Left colon (tissue), 2 donors: ENCODE data around the gene TOR2A. TPM values are rescaled to one million over a fixed set of nuclear protein-coding genes. Genes with fewer than 3 reads are reported as not detected.

Experiments
- ATAC-seq: fragments of 200-7000 bp; cut with Tn5 transposase; one replicate; pipeline ENCODE4 v1.9.1; 2020; ENCODE audit warnings: mild to moderate bottlenecking, moderate library complexity
- DNase-seq, 2 donors: peaks; one replicate each; pipeline ENCODE4 v3.0.0-alpha.2; 2020
- intact Hi-C, 2 donors: fragments of 100-400 bp; cut with DNase I in 1 of 2; cut with micrococcal nuclease in 1 of 2; formaldehyde crosslinking; loops; one replicate each; pipeline versions ENCODE4 v1.11.2 to v1.14.0; 2022; cut with DNase I, micrococcal nuclease
- total RNA-seq, 2 donors: library from RNA; stranded (reverse); fragmentation: NEBNext Ultra II Directional; extraction: Animal tissue kit (Norgen Biotek cat#: 25700); gene quantifications; one replicate each; pipeline ENCODE4 v1.2.1, GENCODE V29; 2021
- donor health status: DM: no; HTN: no; CAD: no.
- donor health status: DM: yes; HTN: yes; CAD: no.

Gene TOR2A
- total RNA-seq, 2 donors from 2014 or later, result 32.0 to 32.7 TPM

DNA sequence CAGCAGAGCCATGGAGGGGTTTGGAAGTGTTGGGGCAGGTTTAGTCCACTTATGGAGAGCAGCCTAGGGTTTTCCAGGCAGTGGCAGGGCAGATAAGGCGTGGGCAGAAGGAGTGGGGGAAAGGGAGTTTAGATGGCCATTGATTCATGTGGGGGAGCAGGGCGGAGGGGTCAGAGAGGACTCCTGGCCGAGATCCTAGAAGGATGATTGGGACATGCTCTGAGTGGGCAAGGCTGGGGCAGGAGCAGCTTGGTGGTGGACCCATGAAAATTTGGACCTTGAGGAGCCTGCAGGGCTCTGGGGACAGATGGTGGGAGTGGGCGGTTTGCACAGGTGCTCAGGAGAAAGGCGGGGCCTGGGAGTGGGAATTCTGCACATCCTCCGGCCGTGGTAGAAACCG lies 18.1 kb upstream of the TOR2A start:
- DNase-seq, result no peak
- intact Hi-C loops, result no loop called here
- no peak for ATAC-seq

GRCh38 chr9:127751269-127752054 lies 16.4 kb upstream of the TOR2A start:
- ATAC-seq (peak; percentile 63), DNase-seq (peak in 1 of 2 donors; percentile 45)
- intact Hi-C loops, result no loop called here

DNA sequence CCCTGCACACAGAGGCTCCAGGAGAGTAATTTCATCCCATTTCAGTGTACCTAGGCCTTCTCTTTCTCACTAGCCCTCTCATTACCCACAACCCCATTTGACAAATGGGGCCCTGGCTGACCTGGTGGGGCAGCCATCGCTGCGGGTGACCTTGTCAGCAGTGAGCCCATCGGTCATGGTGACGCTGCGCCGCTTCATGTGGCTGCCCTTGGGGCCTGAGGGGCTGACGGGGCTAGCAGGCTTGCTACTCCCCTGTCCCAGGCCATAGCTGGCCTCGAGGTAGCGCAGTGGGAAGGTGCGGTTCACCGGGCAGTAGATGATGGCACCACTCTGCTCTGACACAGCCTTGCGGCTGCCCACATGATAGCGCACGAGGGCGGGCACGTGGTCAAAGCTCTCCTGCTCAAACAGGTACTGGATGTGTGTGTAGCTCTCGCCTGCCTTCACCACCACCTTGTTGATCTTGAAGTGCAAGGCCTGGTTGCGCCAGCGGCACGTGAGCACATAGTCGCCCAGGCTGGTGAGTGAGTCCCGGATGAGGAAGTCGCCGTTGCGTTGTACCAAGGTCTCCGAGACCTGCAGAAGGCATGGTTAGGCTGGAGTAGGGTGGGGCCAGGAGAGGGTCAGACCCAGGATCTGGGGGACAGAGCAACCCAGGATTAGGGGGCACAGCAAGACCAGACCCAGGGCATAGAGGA lies 14.1 kb upstream of the TOR2A start:
- ATAC-seq (no peak), DNase-seq (no peak)
- intact Hi-C loops, result no loop called here

DNA sequence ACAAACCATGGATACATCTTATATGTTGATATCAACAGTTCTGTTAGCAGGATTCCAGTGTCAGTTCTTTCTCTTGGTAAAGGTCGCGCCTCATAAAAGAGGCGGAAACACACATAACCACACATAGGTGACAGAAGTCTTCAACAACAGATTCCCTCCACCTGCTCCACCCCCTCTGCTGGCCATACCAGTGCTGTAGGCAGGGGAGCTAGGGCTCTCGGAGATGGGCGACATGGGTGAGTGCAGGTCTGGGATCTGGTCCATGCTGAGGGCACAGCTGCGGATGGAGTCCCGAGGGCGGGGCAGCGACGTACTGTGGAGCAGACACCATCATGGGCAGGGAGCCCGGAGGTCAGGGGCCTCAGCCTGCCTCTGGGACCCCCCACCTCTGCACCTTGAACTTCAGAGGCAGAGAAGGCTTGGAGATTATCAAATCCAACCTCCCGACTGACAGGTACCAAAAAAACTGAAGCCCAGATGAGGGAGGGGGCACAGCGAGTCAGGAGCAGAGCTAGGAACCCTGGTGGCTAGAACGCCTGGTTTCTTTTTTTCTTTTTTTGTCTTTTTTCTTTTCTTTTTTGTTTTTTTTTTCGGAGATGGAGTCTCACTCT lies 12.0 kb upstream of the TOR2A start:
- intact Hi-C loops, result no loop called here
- no peak for ATAC-seq
- no peak for DNase-seq

DNA sequence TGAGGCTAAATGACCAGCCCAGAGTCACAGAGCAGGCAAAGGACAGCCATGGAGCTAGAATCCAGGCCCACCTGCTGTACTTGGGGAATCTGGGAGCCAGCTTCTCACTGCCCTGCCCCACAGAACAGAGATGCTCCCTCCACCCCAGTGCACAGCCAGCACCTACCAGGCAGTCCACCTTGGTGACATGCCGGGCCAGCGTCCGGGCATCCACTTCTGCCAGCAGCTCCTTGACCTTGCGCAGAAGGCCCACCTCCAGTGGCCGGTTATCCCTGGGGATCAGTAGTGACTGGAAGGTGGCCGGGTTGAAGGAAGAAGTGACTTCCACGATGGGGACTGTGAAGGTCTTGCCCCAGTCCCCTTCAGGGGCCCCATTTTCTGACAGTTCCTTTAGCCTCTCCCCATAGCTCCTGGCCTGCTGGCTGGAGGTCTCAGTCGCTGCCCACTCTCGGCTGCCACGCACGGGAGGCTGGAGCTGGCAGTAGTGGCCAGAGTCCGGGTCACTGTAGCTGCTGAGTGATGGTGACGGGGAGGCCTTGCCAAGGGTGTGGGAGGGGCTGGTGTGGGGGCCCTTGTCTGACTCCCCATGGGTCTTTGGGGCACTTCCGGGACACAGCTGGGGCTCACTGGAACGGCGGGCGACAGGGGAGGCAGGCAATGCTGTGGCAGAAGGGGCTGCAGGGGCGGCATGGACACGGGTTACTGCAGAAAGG lies 9.5 kb upstream of the TOR2A start:
- ATAC-seq (no peak), DNase-seq (no peak)
- intact Hi-C loops, result no loop called here

DNA sequence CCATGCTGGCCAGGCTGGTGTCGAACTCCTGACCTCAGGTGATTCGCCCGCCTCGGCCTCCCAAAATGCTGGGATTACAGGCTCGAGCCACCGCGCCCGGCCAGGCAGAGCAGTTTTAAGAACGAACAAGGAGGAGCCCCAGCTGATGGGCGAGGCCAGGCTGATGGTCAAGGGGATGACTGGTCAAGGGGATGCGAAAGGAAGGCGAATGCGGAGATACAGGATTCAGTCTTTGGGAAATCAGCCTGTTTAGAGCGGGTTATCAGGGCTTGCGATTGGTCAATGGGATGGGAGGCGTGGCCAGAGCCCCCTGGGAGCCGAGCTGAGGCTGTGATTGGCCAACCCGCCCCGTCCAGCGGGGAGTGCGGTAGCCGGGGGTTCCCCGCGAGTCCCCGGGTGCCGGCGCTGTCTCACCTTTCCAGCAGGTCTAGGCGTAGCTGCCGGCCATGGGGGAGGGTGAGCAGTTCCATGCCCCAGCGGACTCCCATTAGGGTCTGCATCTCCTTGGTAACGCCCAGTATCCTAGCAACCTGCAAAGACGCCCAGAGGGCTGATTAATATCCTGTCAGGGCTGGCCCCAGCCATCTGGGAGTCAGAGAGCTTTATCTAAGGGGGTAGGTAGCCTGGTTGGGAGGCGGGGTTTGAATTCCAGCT lies 7.5 kb upstream of the TOR2A start:
- ATAC-seq (peak; percentile 3), DNase-seq (no peak)
- intact Hi-C loops, result no loop called here

GRCh38 chr9:127741831-127742434 lies 6.8 kb upstream of the TOR2A start:
- DNase-seq, result peak; percentile 65 to 70
- peak; percentile 58 for ATAC-seq
- intact Hi-C loops, result no loop called here

DNA sequence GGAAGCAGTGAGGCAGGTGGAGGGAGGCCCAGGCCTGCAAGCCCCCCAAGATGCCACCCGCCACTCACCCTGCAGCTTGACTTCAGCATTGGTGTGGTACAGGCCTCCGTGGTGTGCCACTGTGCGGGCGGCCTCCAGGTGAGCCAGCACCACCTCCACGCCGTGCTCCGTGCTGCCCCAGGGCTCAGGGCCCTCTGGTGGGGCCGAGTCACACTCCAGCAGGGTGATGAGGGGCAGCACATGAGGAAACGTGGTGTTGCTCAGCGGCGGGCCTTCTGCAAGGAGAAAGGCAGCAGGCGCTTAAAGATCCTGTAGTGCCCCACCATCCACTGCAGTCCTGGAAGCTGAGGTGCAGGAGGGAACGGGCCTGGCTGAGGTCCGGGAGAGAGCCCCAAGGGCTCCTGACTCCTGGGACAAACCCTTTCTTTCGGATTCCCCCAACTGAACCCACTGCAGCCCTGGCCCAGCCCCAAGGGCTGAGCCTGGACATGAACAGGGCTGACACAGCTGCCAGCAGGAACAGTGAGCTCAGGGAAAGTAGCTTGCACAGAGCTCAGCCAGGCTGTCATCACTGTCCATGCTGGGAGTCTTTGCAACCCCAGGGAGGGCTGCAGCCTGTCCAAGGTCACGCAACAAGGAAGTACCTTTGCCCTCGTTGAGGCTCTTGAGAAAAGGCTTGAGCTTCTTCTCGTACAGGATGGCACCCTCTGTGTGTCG lies 4.7 kb upstream of the TOR2A start:
- no peak for ATAC-seq
- intact Hi-C loops, result loop anchor here in 1 of 2 donors (5.0 to 10.0 kb wide), 3 partner anchors 43 to 235 kb away; no protein-coding TSS in a partner anchor
- no peak for DNase-seq

- intact Hi-C loops, result loop anchor here in 1 of 2 donors (5.0 to 10.0 kb wide), 3 partner anchors 44 to 234 kb away; no protein-coding TSS in a partner anchor
- ATAC-seq (no peak), DNase-seq (no peak)
Measured at GRCh38 chr9:127738666-127739065, 3.6 kb upstream of the TOR2A start.

- ATAC-seq, result no peak
Measured at GRCh38 chr9:127735530-127736185, 564 bp upstream of the TOR2A start.

DNA sequence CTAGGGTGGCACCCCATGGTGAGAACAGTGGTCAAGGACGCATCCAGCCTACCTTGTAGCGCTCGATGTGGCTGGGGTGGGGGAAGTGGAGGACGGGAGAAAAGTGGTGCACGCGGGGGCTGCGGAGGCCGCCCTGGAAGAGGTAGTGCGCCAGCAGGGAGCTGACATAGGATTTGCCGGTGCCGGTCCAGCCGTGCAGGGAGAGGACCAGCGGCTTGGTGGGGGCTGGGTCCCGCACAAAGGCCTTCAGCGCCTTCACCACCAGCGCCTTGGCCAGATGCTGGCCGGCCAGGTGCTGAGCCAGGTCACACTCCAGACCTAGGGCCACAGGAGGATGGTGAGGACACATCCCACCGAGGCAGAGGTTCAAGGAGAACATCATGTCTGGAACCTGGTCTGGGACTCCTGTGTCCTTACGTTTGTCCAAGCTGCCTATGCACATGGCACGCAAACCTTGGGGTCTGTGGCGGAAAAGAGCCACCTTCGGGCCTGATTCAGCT lies 797 bp downstream of the TOR2A start:
- no peak for ATAC-seq
- intact Hi-C loops, result loop anchor here (5.0 to 10.0 kb wide), 3 partner anchors 142 to 229 kb away; no protein-coding TSS in a partner anchor

More at GRCh38 chr9:127735530-127736185, 564 bp upstream of the TOR2A start:
- no peak for DNase-seq
- intact Hi-C loops, result loop anchor here in 1 of 2 donors (5.0 to 10.0 kb wide), 3 partner anchors 47 to 231 kb away; no protein-coding TSS in a partner anchor

GRCh38 chr9:127733614-127734013 lies 1.5 kb downstream of the TOR2A start:
- DNase-seq (no peak), ATAC-seq (no peak)
- intact Hi-C loops, result loop anchor here (5.0 to 10.0 kb wide), 3 partner anchors 141 to 229 kb away; no protein-coding TSS in a partner anchor

More for the DNA sequence above, 797 bp downstream of the TOR2A start:
- DNase-seq, result no peak

DNA sequence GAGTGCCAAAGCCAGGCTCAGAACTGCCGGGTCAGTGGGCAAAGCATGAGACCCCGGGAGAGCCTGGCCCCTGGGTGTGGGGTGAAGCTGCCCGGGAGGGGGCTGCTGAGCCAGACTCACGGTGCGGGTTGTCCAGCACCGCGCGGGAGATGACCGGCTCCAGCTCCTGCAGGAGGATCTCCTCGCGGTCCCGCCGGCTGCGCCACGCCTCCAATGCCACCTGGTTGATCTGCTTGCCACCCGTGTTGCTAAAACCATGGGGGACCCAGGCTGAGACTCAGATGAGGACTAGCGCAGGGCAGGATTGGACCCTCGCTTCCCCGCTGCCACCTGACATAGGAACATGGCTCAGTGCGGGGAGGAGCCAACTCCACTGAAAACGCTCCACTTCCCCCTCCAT lies 2.6 kb downstream of the TOR2A start:
- no peak for ATAC-seq
- intact Hi-C loops, result loop anchor here (5.0 to 10.0 kb wide), 3 partner anchors 140 to 228 kb away; no protein-coding TSS in a partner anchor
- DNase-seq, result no peak

- ATAC-seq, result no peak
- intact Hi-C loops, result loop anchor here (5.0 to 10.0 kb wide), 3 partner anchors 140 to 227 kb away; no protein-coding TSS in a partner anchor
- no peak for DNase-seq
Measured at GRCh38 chr9:127731938-127732337, 3.2 kb downstream of the TOR2A start.

DNA sequence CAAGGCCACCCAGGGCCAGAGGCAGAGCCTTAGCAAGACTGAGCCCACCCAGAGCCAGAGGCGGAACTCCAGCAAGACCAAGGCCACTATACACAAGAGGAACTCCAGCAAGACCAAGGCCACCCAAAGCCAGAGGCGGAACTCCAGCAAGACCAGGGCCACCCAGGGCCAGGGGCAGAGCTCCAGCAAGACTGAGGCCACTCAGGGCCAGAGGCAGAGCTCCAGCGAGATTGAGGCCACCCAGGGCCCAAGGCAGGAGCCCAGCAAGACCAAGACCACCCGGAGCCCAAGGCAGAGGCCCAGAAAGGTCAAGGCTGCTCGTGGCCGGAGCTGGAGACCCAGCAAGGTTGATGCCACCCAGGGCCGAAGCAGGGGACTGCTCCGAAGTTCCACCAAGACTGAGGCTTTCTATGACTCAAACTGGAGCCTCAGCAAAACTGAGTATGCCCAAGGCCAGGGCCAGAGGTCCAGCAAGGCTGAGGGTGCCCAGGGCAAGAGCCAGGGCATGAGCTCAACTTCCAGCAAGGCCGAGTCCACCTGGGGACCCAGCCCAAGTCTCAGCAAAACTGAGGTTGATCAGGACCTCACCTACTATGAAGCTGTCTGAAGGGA lies 4.2 kb downstream of the TOR2A start:
- DNase-seq (no peak), ATAC-seq (no peak)
- intact Hi-C loops, result loop anchor here (5.0 to 10.0 kb wide), 3 partner anchors 139 to 226 kb away; no protein-coding TSS in a partner anchor

DNA sequence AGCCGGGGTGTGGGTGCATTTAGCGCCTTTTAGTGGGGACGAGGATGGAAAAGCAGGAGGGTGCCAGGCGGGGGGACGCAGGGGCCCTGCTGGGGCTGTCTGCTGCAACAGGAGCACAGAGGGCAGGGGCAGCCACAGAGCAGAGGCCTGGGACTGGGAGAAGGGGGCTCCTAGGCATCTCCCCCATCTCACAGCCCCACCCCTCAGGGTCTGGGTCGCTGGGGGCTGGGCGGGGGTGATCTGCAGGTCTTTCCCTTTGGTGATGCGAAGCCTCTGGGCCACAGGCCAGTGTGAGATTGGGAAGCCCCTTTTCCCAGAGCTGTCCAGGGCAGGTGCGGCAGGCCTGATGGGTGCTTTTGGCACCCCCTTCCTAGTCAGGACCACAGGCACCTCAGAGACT lies 4.8 kb downstream of the TOR2A start:
- no peak for ATAC-seq
- intact Hi-C loops, result loop anchor here (5.0 to 10.0 kb wide), 3 partner anchors 138 to 225 kb away; no protein-coding TSS in a partner anchor
- DNase-seq, result no peak
